Amygdala (tissue), 56 donors: ENCODE data around the gene BAMBI.
"Not testable (repeated sequence)": the region's sequence is repeated elsewhere in the genome, so short reads cannot be mapped to it uniquely, and the experiment has no call there.

Experiments used
- DNase-seq, 56 donors: peaks; one replicate each; lab custom pipeline; 2025; lab: John Stamatoyannopoulos, UW

The BAMBI gene, protein sequence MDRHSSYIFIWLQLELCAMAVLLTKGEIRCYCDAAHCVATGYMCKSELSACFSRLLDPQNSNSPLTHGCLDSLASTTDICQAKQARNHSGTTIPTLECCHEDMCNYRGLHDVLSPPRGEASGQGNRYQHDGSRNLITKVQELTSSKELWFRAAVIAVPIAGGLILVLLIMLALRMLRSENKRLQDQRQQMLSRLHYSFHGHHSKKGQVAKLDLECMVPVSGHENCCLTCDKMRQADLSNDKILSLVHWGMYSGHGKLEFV

DNA sequence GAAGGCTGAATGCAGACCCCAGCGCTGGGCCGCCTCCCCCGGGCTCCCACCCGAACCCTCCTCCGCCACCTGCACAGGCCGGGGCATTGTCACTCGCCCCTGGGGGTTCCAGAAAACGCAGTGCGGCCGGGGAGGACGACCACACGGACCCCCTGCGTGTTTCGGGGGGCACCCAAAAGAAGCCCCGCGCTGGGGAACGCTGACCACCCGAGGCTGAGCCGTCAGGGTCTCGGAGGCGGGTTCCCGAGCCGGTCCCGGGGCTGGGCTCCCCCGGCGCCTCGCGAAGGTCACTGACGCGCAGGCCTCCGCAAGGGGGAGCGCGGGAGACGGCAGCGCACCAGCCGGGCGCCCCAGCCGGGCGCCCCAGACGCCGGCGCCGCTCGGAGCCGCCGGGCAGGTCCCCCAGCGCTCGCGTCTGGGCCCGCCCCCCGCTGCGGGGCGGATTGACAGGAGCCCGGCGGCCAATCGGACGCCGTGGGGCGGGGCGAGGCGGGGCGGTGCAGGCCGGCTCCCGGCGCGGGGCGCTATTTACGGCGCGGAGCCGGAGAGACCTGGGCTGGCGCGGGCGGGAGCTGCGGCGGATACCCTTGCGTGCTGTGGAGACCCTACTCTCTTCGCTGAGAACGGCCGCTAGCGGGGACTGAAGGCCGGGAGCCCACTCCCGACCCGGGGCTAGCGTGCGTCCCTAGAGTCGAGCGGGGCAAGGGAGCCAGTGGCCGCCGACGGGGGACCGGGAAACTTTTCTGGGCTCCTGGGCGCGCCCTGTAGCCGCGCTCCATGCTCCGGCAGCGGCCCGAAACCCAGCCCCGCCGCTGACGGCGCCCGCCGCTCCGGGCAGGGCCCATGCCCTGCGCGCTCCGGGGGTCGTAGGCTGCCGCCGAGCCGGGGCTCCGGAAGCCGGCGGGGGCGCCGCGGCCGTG is at the start of gene BAMBI:
Gene BAMBI, plus strand, starts transcription at position 554 of the 920 bp plus-strand sequence. CDS start 377 bp downstream, outside the sequence.
- peak; percentile 37 to 97 (median 83) for DNase-seq

- DNase-seq, result peak in 51 of 56 donors; percentile 4 to 85 (median 45)
Observed at GRCh38 chr10:28628184-28628893, 49.0 kb upstream of the BAMBI start.

- DNase-seq, result no peak
Observed at GRCh38 chr10:28631896-28632583, 45.3 kb upstream of the BAMBI start.

- DNase-seq, result no peak
Observed at GRCh38 chr10:28632584-28632945, 44.8 kb upstream of the BAMBI start.

- no peak for DNase-seq
Observed at GRCh38 chr10:28633750-28634149, 43.6 kb upstream of the BAMBI start.

- DNase-seq, result no peak
Observed at GRCh38 chr10:28637346-28637745, 40.0 kb upstream of the BAMBI start.

DNA sequence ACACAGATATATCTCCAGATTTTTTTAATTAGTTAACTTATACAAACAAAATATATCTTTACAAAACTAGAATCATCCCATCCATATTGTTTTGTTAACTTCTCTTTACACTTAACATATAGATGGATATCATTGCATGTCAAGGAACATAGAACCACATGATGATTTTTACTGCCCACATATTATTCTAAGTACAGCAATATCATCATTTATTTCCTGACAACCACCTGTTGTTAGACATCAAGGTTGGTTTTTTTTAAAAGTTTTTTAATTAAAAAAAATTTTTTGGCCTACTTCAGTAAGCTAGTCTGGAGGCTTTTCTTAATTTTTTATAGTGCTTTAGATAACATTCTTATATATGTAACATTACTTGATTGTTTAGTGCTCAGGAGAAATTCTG is 38.9 kb upstream of the BAMBI start:
- no peak for DNase-seq

- DNase-seq, result no peak
Observed at GRCh38 chr10:28640551-28640950, 36.8 kb upstream of the BAMBI start.

GRCh38 chr10:28644647-28645046 is 32.7 kb upstream of the BAMBI start:
- DNase-seq, result no peak

- DNase-seq, result no peak
Observed at GRCh38 chr10:28652106-28652505, 25.2 kb upstream of the BAMBI start.

- no peak for DNase-seq
Observed at GRCh38 chr10:28652703-28653102, 24.6 kb upstream of the BAMBI start.

DNA sequence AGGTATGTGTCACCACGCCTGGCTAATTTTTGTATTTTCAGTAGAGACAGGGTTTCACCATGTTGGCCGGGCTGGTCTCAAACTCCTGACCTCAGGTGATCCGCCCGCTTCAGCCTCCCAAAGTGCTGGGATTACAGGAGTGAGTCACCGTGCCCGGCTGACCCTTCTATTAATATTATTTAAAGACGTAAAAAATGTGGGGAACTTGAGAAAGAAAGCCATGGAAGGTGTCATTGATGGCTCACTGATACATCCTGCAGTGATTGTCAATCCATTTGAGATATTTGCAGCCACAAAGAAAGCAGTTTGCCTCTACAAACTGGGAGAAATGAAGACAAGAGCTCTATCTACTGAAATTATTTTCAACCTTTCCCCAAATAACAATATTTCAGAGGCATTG is 18.5 kb upstream of the BAMBI start:
- DNase-seq, result not testable (repeated sequence)

GRCh38 chr10:28661035-28661434 is 16.3 kb upstream of the BAMBI start:
- no peak for DNase-seq

DNA sequence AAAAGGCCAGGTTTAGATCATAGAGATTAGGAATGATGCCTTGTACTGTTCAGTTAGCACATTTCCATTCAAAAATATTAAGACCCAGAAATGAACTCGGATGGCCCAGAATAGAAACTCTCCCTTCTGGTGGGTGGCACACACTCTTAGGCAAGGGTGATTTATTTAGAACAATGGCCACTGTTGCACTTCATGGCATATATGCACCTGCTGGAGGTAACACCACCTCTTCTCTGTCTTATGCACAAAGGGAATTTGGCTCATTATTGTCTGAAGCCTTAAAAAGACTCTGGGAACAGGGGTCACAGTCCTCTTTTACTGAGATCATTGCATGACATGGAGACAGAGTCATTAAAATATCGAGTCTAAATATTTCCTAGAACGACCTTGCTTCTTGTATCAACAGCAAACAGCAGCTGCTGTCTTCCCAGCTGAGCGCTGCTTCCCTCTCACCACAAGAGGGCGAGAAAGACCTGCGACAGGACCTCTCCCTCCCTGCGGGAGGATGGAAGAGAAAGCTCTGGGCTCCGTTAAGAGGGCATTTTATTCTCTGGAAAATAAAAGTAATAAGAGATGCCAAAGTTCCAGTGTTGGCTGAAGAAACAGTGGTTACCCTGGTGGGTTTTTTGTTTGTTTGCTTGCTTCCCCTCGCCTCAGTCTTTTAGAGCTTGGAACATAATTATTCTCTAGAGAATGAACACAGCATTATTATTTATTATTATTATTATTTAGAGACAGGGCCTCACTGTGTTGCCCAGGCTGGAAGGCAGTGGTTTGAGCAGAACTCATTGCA is 13.5 kb upstream of the BAMBI start:
- peak in 50 of 56 donors; percentile 8 to 85 (median 62) for DNase-seq

- no peak for DNase-seq
Observed at GRCh38 chr10:28664369-28664740, 13.0 kb upstream of the BAMBI start.

GRCh38 chr10:28666751-28667467 is 10.4 kb upstream of the BAMBI start:
- no peak for DNase-seq

GRCh38 chr10:28668363-28669226 is 8.7 kb upstream of the BAMBI start:
- peak in 8 of 56 donors; percentile 4 to 30 (median 21) for DNase-seq
